B cell (primary cell): Measurements from ENCODE around the gene WDR41. TPM values are rescaled to one million over a fixed set of nuclear protein-coding genes. Genes with fewer than 3 reads are reported as not detected.

Experiments
- ATAC-seq: fragments of 200-7000 bp; cut with Tn5 transposase; one replicate; pipeline ENCODE4 v1.10.0; 2021; ENCODE audit warnings: low read depth, mild to moderate bottlenecking, moderate number of reproducible peaks, moderate library complexity
- CTCF ChIA-PET: fragments of 350-600 bp; sonication (Branson Sonifier 250); formaldehyde crosslinking; loops from one replicate; lab custom pipeline; 2021; ENCODE audit warnings: antibody characterized with exemption, inconsistent platforms; lab: Charles Lee
- POLR2A ChIA-PET: fragments of 350-600 bp; sonication (Branson Sonifier 250); formaldehyde crosslinking; loops from one replicate; lab custom pipeline; 2021; ENCODE audit warnings: antibody characterized with exemption; lab: Charles Lee
- DNase-seq: peaks from one replicate; pipeline ENCODE4 v3.0.0; 2013
- H2AFZ ChIP-seq: 2 replicates; pipeline ENCODE4 v1.6.1; 2012; ENCODE audit warnings: mild to moderate bottlenecking, low read depth, low read length; ENCODE audit not compliant: insufficient read depth, poor library complexity, severe bottlenecking
- H3K27ac ChIP-seq, 2 donors: 1 replicate in 1 of 2; 2 replicates in 1 of 2; pipeline ENCODE4 v1.5.1; 2012 to 2013; ENCODE audit warnings: low read length in 2 of 2, mild to moderate bottlenecking in 2 of 2, moderate library complexity in 1 of 2
- H3K27me3 ChIP-seq, 4 experiments: fragments of 200-600 bp in 1 of 4; sonication (generic) in 1 of 4; replicated peaks in 1 of 4; 1 replicate in 2 of 4; 2 replicates in 2 of 4; pipeline versions ENCODE4 v1.6.1 to v1.7.0; 2013 to 2016; ENCODE audit warnings: low read length in 3 of 4, mild to moderate bottlenecking in 2 of 4, mixed read lengths in 1 of 4, moderate library complexity in 1 of 4; ENCODE audit not compliant: insufficient read depth in 4 of 4, control insufficient read depth in 3 of 4; ENCODE audit errors: control extremely low read depth in 1 of 4
- H3K36me3 ChIP-seq, 2 experiments: replicated peaks in 1 of 2; 1 replicate in 1 of 2; 2 replicates in 1 of 2; pipeline versions ENCODE4 v1.6.1 to v1.7.1; 2013; ENCODE audit warnings: low read length in 1 of 2; ENCODE audit not compliant: insufficient read depth in 2 of 2, control insufficient read depth in 1 of 2; ENCODE audit errors: control extremely low read depth in 1 of 2, extremely low read depth in 1 of 2
- H3K4me1 ChIP-seq, 2 donors: fragments of 200-600 bp in 1 of 2; sonication (generic) in 1 of 2; 1 replicate in 1 of 2; 2 replicates in 1 of 2; pipeline versions ENCODE4 v1.5.1 to v1.6.1; 2013 to 2017; ENCODE audit warnings: low read length in 2 of 2; ENCODE audit not compliant: control insufficient read depth in 2 of 2, insufficient read depth in 2 of 2
- H3K4me2 ChIP-seq: replicated peaks from 2 replicates; pipeline ENCODE3; 2012; ENCODE audit warnings: mild to moderate bottlenecking, low read depth, low read length; ENCODE audit not compliant: poor library complexity, severe bottlenecking
- H3K4me3 ChIP-seq, 5 experiments: fragments of 200-600 bp in 1 of 5; sonication (generic) in 1 of 5; 1 replicate in 3 of 5; 2 replicates in 2 of 5; pipeline versions ENCODE4 v1.5.1 to v1.7.0; 2011 to 2016; ENCODE audit warnings: low read length in 4 of 5, mild to moderate bottlenecking in 4 of 5, low read depth in 2 of 5, control low read depth in 1 of 5, moderate library complexity in 1 of 5; ENCODE audit not compliant: insufficient read depth in 1 of 5; ENCODE audit errors: control extremely low read depth in 1 of 5, extremely low read depth in 1 of 5
- H3K79me2 ChIP-seq: fragments of 200-600 bp; sonication (generic); one replicate; pipeline ENCODE4 v1.6.0; 2016; ENCODE audit warnings: low read length; ENCODE audit not compliant: control insufficient read depth, insufficient read depth
- H3K9ac ChIP-seq: fragments of 200-600 bp; sonication (generic); 2 replicates; pipeline ENCODE4 v1.6.1; 2017; ENCODE audit warnings: mild to moderate bottlenecking, low read length, moderate library complexity
- H3K9me3 ChIP-seq, 3 donors: one replicate each; pipeline versions ENCODE4 v1.6.1 to v1.7.1; 2013; ENCODE audit warnings: low read length in 2 of 3; ENCODE audit not compliant: control insufficient read depth in 2 of 3, insufficient read depth in 1 of 3; ENCODE audit errors: control extremely low read depth in 1 of 3
- H4K20me1 ChIP-seq: 2 replicates; pipeline ENCODE4 v1.6.0; 2012; ENCODE audit warnings: mild to moderate bottlenecking, low read length; ENCODE audit not compliant: insufficient read depth, control insufficient read depth, poor library complexity, severe bottlenecking
- H3K27ac Mint-ChIP-seq: one replicate; pipeline ENCODE4 v1.8.0; 2021; ENCODE audit warnings: mixed read lengths
- H3K27me3 Mint-ChIP-seq: one replicate; pipeline ENCODE4 v1.8.0; 2021; ENCODE audit warnings: mixed read lengths
- H3K4me1 Mint-ChIP-seq: one replicate; pipeline ENCODE4 v1.8.0; 2021; ENCODE audit warnings: mixed read lengths
- H3K4me3 Mint-ChIP-seq: one replicate; pipeline ENCODE4 v1.8.0; 2021; ENCODE audit warnings: mixed read lengths
- H3K9me3 Mint-ChIP-seq: one replicate; pipeline ENCODE4 v1.8.0; 2022; ENCODE audit warnings: mixed read lengths; ENCODE audit not compliant: insufficient read depth
- CTCF ChIP-seq: fragments of 200-600 bp; IDR thresholded peaks from one replicate; pipeline ENCODE4 v1.8.0; 2022; ENCODE audit warnings: antibody characterized with exemption, mild to moderate bottlenecking
- EZH2 ChIP-seq: IDR thresholded peaks from 2 replicates; pipeline ENCODE4 v1.6.1; 2012; ENCODE audit warnings: borderline replicate concordance, low read depth, mild to moderate bottlenecking, moderate library complexity, low read length; ENCODE audit not compliant: insufficient read depth, poor library complexity, severe bottlenecking
- WGBS: methylation state at CpG from one replicate; pipeline ENCODE4 v1.1.5; 2013; ENCODE audit warnings: missing lambda C conversion rate; ENCODE audit not compliant: insufficient coverage; 5-methylcytosine and 5-hydroxymethylcytosine counted together
- intact Hi-C: fragments of 100-400 bp; cut with micrococcal nuclease; formaldehyde crosslinking; loops from one replicate; pipeline ENCODE4 v1.10.0; 2022
- polyA plus RNA-seq: library from polyadenylated mRNA; depleted of rRNA; stranded (reverse); fragments of >200 nt; gene quantifications from 2 replicates; pipeline ENCODE4 v1.2.3, GENCODE V29; 2012
- total RNA-seq, 2 donors: library from RNA; stranded (reverse); fragments of 120-200 nt in 1 of 2; gene quantifications; 1 replicate in 1 of 2; 2 replicates in 1 of 2; pipeline versions ENCODE4 v1.2.3 to v1.2.4, GENCODE V29; 2013 to 2022

WDR41 gene
- total and polyA plus RNA-seq, 2 donors (not counting 1 experiment from before 2014, with no cell fraction given) = 9.0 to 30.6 TPM

- Histone ChIP-seq H3K9ac (no peak overlapping the region), H3K79me2 (no peaks in the 10 kb centered on the region), H3K27me3 (no peaks in the 10 kb centered on the region), H4K20me1 (no peaks in the 10 kb centered on the region), H3K4me1 (no peaks in the 10 kb centered on the region), H3K4me2 (no peak overlapping the region), H3K4me3 (no peak overlapping the region), H2AFZ (no peak overlapping the region), H3K9me3 (no peaks in the 10 kb centered on the region), H3K36me3 (peaks cover 13 to 40% of the 10 kb centered on the region in 2 experiments), H3K27ac (no peak overlapping the region)
- ATAC-seq (no peak), DNase-seq (no peak)
- ChIA-PET CTCF (no interaction called here), POLR2A (no interaction called here)
- H3K27me3 Mint-ChIP-seq = no peaks in the 10 kb centered on the region
- H3K4me3 Mint-ChIP-seq = no peak overlapping the region
- no peak overlapping the region for H3K27ac Mint-ChIP-seq
- no peak for TF ChIP-seq EZH2
- no peak for TF ChIP-seq CTCF
- no peaks in the 10 kb centered on the region for H3K4me1 Mint-ChIP-seq
- no CpG with 5 or more reads among the region's 1 CpG for WGBS
- intact Hi-C loops = loop anchor here (10.0 kb wide), 1 partner anchor 287 kb away; no protein-coding TSS in a partner anchor
- no peaks in the 10 kb centered on the region for H3K9me3 Mint-ChIP-seq
These were observed 60.4 kb downstream of the WDR41 start for GRCh38 chr5:77431719-77432118.

- H3K4me1 Mint-ChIP-seq = no peaks in the 10 kb centered on the region
These were observed 60.8 kb downstream of the WDR41 start for GRCh38 chr5:77431286-77431685.

More at GRCh38 chr5:77431286-77431685, 60.8 kb downstream of the WDR41 start:
- H4K20me1 ChIP-seq = no peaks in the 10 kb centered on the region
- H3K79me2 ChIP-seq = no peaks in the 10 kb centered on the region
- Mint-ChIP-seq H3K27me3 (no peaks in the 10 kb centered on the region), H3K4me3 (no peak overlapping the region), H3K9me3 (no peaks in the 10 kb centered on the region), H3K27ac (no peak overlapping the region)
- peaks cover 11 to 40% of the 10 kb centered on the region in 2 experiments for H3K36me3 ChIP-seq
- no peaks in the 10 kb centered on the region for H3K27me3 ChIP-seq
- no peaks in the 10 kb centered on the region for H3K9me3 ChIP-seq
- no peak overlapping the region for H2AFZ ChIP-seq
- H3K4me1 ChIP-seq = no peaks in the 10 kb centered on the region
- ChIA-PET CTCF (no interaction called here), POLR2A (no interaction called here)
- WGBS = no CpG with 5 or more reads among the region's 3 CpGs
- H3K4me2 ChIP-seq = no peak overlapping the region
- intact Hi-C loops = loop anchor here (10.0 kb wide), 1 partner anchor 286 kb away; no protein-coding TSS in a partner anchor
- H3K9ac ChIP-seq = no peak overlapping the region
- H3K27ac ChIP-seq = no peak overlapping the region
- ATAC-seq (no peak), DNase-seq (no peak)
- no peak overlapping the region for H3K4me3 ChIP-seq
- TF ChIP-seq EZH2 = no peak
- TF ChIP-seq CTCF = no peak
